Measurements from ENCODE around the gene NAALADL2.

DNA sequence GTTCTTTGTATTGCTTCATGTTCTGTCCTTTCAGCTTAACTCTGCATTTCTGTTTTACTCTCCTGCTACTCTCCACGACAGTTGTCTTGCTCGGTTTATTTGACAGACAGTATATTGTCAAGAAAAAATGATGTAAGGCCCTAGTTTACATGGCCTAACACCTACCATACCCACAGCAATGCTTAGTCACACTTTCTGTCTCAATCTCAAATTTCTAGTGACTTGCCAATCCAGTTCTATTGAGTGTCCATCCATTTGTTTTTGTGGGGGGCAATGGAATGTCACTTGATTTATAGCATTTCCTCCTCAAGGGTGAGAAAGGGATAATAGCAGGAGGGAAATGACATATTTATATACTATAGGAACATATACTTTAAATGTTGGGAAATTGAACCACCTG lies 676.2 kb downstream of the NAALADL2 start:
- TF ChIP-seq USF2 (IDR thresholded peaks at IDR 0.05) (no peak), CTCF (IDR thresholded peaks at IDR 0.05) (no peak), HOXB5 (CRISPR knock-in tag; IDR thresholded peaks at IDR 0.05) (no peak), MAZ (IDR thresholded peaks at IDR 0.05; ENCODE audit: borderline replicate concordance, low read depth, low read length) (no peak)
- TF ChIP-seq, protein P1, sequence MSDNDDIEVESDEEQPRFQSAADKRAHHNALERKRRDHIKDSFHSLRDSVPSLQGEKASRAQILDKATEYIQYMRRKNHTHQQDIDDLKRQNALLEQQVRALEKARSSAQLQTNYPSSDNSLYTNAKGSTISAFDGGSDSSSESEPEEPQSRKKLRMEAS (IDR thresholded peaks at IDR 0.05): no peak
- TF ChIP-seq, protein P2, sequence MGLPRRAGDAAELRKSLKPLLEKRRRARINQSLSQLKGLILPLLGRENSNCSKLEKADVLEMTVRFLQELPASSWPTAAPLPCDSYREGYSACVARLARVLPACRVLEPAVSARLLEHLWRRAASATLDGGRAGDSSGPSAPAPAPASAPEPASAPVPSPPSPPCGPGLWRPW (IDR thresholded peaks at IDR 0.05): no peak

Data from A549 (cell line).